Inflammatory macrophage treated with lipopolysaccharide for 4 hours (primary cell): ENCODE results near the gene OR2T11.
"Not testable (repeated sequence)": the region's sequence is repeated elsewhere in the genome, so short reads cannot be mapped to it uniquely, and the experiment has no call there.

Source experiments
- DNase-seq: peaks from one replicate; pipeline ENCODE4 v3.0.0-alpha.2; 2020

Gene OR2T11

GRCh38 chr1:248634991-248635390 is at the start of gene OR2T11:
TSS of gene OR2T11 (minus strand) at chr1:248635091. CDS start at chr1:248627128, 7,963 bp downstream.
- not testable (repeated sequence) for DNase-seq

- no peak for DNase-seq
Measured at GRCh38 chr1:248681651-248682050, 46.8 kb upstream of the OR2T11 start.

GRCh38 chr1:248670003-248670402 is 35.1 kb upstream of the OR2T11 start:
- DNase-seq, result no peak

- not testable (repeated sequence) for DNase-seq
Measured at GRCh38 chr1:248663453-248664328, 28.8 kb upstream of the OR2T11 start.

- not testable (repeated sequence) for DNase-seq
Measured at GRCh38 chr1:248656797-248657196, 21.9 kb upstream of the OR2T11 start.

GRCh38 chr1:248655354-248655753 is 20.5 kb upstream of the OR2T11 start, which contains the start of gene OR2T27:
TSS of gene OR2T27 (minus strand) at chr1:248655528. CDS start at chr1:248650884, 4,644 bp downstream.
- DNase-seq, result not testable (repeated sequence)

GRCh38 chr1:248648770-248649536 is 14.1 kb upstream of the OR2T11 start:
- DNase-seq, result not testable (repeated sequence)

- not testable (repeated sequence) for DNase-seq
Measured at GRCh38 chr1:248645178-248645577, 10.3 kb upstream of the OR2T11 start, which contains the start of gene OR2T35. TSS of gene OR2T35 (minus strand) at chr1:248645278. CDS start at chr1:248639258, 6,020 bp downstream.

GRCh38 chr1:248642971-248643651 is 8.2 kb upstream of the OR2T11 start:
- not testable (repeated sequence) for DNase-seq

GRCh38 chr1:248641583-248641982 is 6.7 kb upstream of the OR2T11 start:
- not testable (repeated sequence) for DNase-seq

- DNase-seq, result not testable (repeated sequence)
Measured at GRCh38 chr1:248640906-248641305, 6.0 kb upstream of the OR2T11 start.

- DNase-seq, result not testable (repeated sequence)
Measured at GRCh38 chr1:248639652-248640051, 4.8 kb upstream of the OR2T11 start.

- DNase-seq, result not testable (repeated sequence)
Measured at GRCh38 chr1:248636612-248637011, 1.7 kb upstream of the OR2T11 start.

GRCh38 chr1:248631354-248632008 is 3.4 kb downstream of the OR2T11 start:
- peak; percentile 41 for DNase-seq

- no peak for DNase-seq
Measured at GRCh38 chr1:248630551-248630950, 4.3 kb downstream of the OR2T11 start.

- no peak for DNase-seq
Measured at GRCh38 chr1:248627971-248628844, 6.7 kb downstream of the OR2T11 start.

- DNase-seq, result no peak
Measured at GRCh38 chr1:248625971-248626370, 8.9 kb downstream of the OR2T11 start.

- no peak for DNase-seq
Measured at GRCh38 chr1:248625166-248625565, 9.7 kb downstream of the OR2T11 start.

- DNase-seq, result peak; percentile 55
Measured at GRCh38 chr1:248622570-248623001, 12.3 kb downstream of the OR2T11 start.

- DNase-seq, result no peak
Measured at GRCh38 chr1:248621770-248622169, 13.1 kb downstream of the OR2T11 start.

- DNase-seq, result peak; percentile 62
Measured at GRCh38 chr1:248618878-248619277, 16.0 kb downstream of the OR2T11 start.
